ENCODE results near the gene ZEB2.

ZEB2 gene

GRCh38 chr2:144346229-144346628, 173.7 kb downstream of the ZEB2 start:
- DNase-seq: no peak

DNA sequence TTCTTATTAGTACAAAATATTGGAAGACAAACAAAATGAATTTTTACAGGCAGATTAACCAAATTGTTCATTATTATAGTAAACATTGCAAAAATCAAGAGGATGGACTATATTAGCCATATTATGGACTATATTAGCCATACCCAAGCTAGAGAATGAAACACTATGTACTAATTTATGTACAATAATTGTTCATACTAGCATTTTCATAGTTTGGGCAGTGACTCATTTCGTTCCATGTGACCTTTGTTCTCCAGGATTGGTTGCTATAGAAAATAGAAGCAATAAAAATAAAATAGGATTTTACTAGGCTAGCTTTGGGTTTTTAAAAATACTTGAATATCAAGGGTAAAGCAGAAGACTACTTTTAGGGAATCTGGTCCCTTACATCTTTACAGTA, 176.8 kb downstream of the ZEB2 start:
- DNase-seq: no peak

- DNase-seq: no peak
Observed at GRCh38 chr2:144341538-144341937, 178.4 kb downstream of the ZEB2 start.

- no peak for DNase-seq
Observed at GRCh38 chr2:144339048-144339447, 180.9 kb downstream of the ZEB2 start.

- DNase-seq: no peak
Observed at GRCh38 chr2:144334551-144334950, 185.4 kb downstream of the ZEB2 start.

Measured in NCI-H526 (cell line).